ENCODE results near the gene HS3ST1.

The HS3ST1 gene

GRCh38 chr4:11430536-11430935, 1.8 kb upstream of the HS3ST1 start:
- DNase-seq = no peak

GRCh38 chr4:11429699-11430045, 978 bp upstream of the HS3ST1 start:
- DNase-seq = no peak

GRCh38 chr4:11428899-11429698, 405 bp upstream of the HS3ST1 start:
- peak; percentile 75 for DNase-seq

- DNase-seq = no peak
Measured at GRCh38 chr4:11427121-11427996, 1.3 kb downstream of the HS3ST1 start.

GRCh38 chr4:11426731-11427120, 2.0 kb downstream of the HS3ST1 start:
- no peak for DNase-seq

GRCh38 chr4:11426003-11426402, 2.7 kb downstream of the HS3ST1 start:
- no peak for DNase-seq

GRCh38 chr4:11424856-11425255, 3.8 kb downstream of the HS3ST1 start:
- no peak for DNase-seq

- DNase-seq = peak; percentile 11
Measured at GRCh38 chr4:11424000-11424399, 4.7 kb downstream of the HS3ST1 start.

GRCh38 chr4:11423465-11423864, 5.2 kb downstream of the HS3ST1 start:
- no peak for DNase-seq

- no peak for DNase-seq
Measured at GRCh38 chr4:11421116-11421515, 7.6 kb downstream of the HS3ST1 start.

- no peak for DNase-seq
Measured at GRCh38 chr4:11420327-11420726, 8.4 kb downstream of the HS3ST1 start.

- no peak for DNase-seq
Measured at GRCh38 chr4:11418610-11419009, 10.1 kb downstream of the HS3ST1 start.

- no peak for DNase-seq
Measured at GRCh38 chr4:11416767-11417113, 12.0 kb downstream of the HS3ST1 start.

GRCh38 chr4:11416071-11416766, 12.5 kb downstream of the HS3ST1 start:
- no peak for DNase-seq

- no peak for DNase-seq
Measured at GRCh38 chr4:11415409-11416070, 13.2 kb downstream of the HS3ST1 start.

- no peak for DNase-seq
Measured at GRCh38 chr4:11412211-11412610, 16.5 kb downstream of the HS3ST1 start.

- DNase-seq = no peak
Measured at GRCh38 chr4:11409632-11410031, 19.1 kb downstream of the HS3ST1 start.

GRCh38 chr4:11408233-11408967, 20.3 kb downstream of the HS3ST1 start:
- no peak for DNase-seq

GRCh38 chr4:11407551-11407950, 21.1 kb downstream of the HS3ST1 start:
- no peak for DNase-seq

- no peak for DNase-seq
Measured at GRCh38 chr4:11404431-11404830, 24.3 kb downstream of the HS3ST1 start.

- no peak for DNase-seq
Measured at GRCh38 chr4:11402192-11402591, 26.5 kb downstream of the HS3ST1 start.

GRCh38 chr4:11399461-11399971, 29.2 kb downstream of the HS3ST1 start:
- no peak for DNase-seq

Measured in NCI-H748 treated with DMSO at 0.1 percent for 48 hours (cell line).